ENCODE results near the gene NUP98.
A peak's percentile ranks its signal among the peaks of the same experiment; 100 is the strongest.
"Not testable (repeated sequence)": the region's sequence is repeated elsewhere in the genome, so short reads cannot be mapped to it uniquely, and the experiment has no call there.

Gene NUP98

DNA sequence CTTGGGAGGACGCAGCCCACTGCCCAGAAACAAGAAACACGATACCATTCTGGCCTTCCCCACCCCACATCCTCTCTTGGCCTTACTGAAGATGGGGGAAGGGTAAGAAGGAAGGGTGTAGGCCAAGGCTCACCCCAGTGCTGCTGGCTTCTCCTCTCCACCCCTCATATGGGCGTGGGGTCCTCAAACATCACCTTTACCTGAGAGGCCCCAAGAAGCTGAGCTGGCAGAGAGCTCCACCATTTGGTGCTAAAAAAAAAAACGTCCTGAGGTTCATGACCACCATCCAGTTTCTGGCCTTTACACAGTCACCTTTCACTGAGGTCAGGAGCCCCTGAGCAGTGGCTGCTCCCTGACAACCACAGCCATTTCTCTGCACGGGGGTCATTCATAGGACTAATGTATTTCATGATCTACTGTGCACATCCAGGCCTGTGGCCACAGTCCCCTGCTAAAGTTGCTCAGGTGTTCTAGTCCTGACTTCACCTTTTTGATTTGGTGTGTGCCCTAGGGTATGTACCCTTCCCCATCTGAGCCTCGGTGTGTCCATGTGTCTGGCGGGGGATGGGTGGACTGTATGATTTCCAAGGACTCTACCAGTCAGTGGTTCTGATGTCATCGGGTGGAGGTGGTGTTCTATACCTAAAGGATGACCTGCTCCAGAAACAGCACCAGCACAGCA lies 28.3 kb upstream of the NUP98 start:
- no peak for DNase-seq

GRCh38 chr11:3824714-3825472 lies 27.5 kb upstream of the NUP98 start:
- peak in 1 of 2 experiments; percentile 63 for DNase-seq

- no peak for DNase-seq
These were observed 26.6 kb upstream of the NUP98 start for GRCh38 chr11:3823762-3824506.

- no peak for DNase-seq
These were observed 25.9 kb upstream of the NUP98 start for GRCh38 chr11:3823303-3823702.

DNA sequence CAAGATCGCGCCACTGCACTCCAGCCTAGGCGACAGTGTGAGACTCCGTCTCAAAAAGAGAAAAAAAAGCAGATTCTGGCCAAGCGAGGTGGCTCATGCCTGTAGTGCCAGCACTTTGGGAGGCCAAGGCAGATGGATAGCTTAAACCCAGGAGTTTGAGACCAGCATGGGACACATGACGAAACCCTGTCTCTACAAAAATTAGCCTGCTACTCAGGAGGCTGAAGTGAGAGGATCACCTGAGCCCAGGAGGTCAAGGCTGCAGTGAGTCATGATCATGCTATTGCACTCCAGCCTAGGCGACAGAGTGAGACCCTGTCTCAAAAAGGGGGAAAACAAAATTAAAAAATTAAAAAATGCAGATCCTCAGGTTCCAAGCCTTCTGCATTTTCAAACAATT lies 25.0 kb upstream of the NUP98 start:
- DNase-seq = no peak

GRCh38 chr11:3820971-3821370 lies 23.6 kb upstream of the NUP98 start:
- no peak for DNase-seq

- no peak for DNase-seq
These were observed 19.9 kb upstream of the NUP98 start for GRCh38 chr11:3817181-3817800.

GRCh38 chr11:3816673-3817072 lies 19.3 kb upstream of the NUP98 start:
- no peak for DNase-seq

DNA sequence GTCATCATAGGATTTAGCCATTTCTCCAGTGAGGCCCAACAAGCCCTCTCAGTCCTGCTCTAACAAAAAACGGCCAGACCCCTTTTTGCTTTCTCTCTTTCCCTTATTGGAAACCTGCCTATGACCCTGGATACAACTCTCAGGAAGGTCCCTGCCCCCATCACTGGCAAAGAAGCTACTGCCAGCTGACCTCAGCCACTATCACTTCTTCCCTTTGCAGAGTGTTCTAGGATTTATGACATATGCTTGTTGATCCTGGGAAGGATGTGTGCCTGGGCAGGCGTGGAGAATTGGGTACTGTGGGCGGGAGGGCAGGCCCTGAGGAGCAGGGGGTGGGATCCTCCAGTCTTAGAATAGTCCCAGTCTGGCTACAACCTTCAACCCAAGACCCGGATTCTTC lies 18.5 kb upstream of the NUP98 start:
- DNase-seq = no peak

DNA sequence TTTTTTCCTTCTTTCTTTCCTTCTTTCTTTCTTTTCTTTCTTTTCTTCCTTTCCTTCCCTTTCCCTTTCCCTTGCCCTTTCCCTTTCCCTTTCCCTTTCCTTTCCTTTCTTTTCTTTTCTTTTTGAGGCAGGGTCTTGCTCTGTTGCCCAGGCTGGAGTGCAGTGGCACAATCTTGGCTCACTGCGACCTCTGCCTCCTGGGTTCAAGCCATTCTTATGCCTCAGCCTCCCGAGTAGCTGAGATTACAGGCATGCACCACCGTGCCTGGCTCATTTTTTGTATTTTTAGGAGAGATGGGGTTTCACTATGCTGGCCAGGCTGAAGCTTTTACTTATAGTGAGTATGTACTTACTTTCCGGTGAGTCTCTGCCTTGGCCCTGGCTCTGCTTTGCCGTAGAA lies 17.5 kb upstream of the NUP98 start:
- DNase-seq = not testable (repeated sequence)

DNA sequence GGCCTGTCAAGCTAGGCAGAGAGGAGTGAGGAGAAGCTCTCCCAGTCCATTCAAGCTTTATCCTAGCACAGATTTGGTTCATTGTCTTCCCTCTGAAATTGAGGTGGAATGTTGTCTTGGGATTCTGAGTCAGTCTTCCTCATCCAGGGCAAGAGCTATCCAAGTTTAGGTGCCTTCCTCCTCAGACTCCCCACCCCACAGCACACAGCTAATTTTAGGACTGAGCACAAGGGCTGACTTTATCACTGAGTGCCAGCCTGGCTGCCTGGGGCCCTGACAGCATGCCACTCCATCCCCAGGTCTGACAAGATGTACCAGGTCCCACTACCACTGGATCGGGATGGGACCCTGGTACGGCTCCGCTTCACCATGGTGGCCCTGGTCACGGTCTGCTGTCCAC lies 13.6 kb upstream of the NUP98 start:
- DNase-seq = no peak

- no peak for DNase-seq
These were observed 13.1 kb upstream of the NUP98 start for GRCh38 chr11:3810446-3810845.

DNA sequence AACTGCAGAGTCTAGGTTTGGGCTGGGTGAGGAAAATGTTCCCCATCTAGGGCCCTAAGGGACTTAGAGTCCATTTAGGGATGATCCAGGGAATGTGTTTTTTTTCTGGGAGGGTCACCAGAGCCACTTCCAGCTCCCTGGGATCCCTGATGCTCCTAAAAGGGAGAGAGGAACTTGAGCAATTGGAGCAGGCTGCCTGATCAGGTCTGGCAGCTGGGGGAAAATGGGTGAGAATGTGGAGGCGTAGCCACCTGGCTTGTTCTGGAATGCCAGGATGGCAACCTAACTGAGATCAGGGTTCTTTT lies 12.2 kb upstream of the NUP98 start:
- no peak for DNase-seq

DNA sequence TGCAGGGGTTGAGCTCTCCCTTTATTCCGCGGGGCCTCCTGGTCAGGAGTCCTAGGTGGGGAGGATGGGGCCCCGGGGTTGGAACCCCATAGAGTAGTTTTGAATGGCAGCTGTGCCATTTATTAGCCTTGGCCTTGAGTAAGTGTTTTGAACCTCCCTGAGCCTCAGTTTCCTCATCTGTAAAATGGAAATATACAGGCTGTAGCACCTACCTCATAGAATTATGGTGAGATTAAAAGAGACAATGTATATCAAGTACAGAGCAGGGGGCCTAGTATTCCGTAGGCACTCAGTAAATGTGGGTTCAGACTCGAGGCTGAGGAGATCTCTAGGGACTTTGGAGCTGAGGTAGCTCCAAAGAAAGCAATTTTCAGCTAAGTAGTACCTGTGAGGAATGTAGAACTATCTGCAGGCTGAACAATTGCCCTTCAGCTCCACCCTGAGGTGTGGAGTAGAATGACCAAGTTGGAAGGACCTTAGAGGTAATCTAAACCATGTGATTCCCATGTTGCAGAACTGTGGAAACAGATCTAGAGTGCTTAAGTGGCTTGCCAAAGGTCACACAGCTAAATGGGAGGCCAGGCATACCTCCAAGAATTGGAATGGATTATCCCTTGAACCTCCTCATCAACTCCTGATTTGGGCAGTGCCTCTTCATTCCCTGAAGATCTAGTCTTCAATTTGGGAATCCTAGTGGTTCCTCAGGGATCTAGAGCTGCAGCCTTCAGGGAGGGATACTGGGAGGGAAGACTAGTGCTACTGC lies 11.7 kb upstream of the NUP98 start:
- peak; percentile 66 to 83 for DNase-seq

GRCh38 chr11:3807909-3808860 lies 10.8 kb upstream of the NUP98 start, which contains the start of gene PGAP2:
Gene PGAP2, plus strand, starts transcription at chr11:3808560. Its CDS starts 2,700 bp downstream, at chr11:3811260.
- peak; percentile 67 to 89 for DNase-seq

- DNase-seq = no peak
These were observed 6.6 kb upstream of the NUP98 start for GRCh38 chr11:3803726-3804495.

DNA sequence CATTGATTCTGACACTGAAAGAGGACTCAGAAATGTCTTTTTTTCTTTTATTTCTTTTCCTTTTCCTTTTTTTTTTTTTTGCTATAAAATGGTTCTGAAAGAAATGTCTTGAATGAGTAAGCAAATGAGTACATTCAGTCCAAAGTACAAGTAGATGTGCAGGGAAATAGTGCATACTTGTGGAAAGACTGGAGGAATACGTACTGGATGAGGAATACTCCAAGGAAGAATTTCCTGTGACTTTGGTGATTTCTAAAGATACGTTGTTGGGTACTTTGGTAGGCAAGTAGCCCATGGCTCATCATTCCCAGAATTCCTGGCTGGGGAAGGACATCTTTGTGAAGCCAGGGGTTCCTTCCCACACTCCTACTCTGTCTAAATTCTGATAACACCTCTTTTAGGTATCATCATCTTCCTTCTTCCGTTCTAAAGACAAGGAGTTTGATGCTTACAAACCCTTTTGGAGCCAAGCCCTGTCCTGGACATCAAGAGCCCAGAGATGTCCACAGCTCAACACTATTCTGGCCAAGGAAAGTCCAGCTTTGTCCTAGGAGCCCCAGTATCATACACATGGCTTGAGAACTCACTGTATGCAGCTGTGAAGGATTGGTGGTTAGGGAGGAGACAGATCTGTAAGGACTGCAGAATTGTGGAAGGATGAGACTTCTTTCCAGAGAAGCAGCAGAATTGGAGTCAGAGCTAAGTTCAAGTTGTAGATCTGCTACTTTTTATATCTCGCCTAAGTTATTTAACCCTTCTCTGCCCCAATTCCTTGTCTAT lies 4.8 kb upstream of the NUP98 start:
- no peak for DNase-seq

GRCh38 chr11:3799873-3800272 lies 2.5 kb upstream of the NUP98 start:
- no peak for DNase-seq

DNA sequence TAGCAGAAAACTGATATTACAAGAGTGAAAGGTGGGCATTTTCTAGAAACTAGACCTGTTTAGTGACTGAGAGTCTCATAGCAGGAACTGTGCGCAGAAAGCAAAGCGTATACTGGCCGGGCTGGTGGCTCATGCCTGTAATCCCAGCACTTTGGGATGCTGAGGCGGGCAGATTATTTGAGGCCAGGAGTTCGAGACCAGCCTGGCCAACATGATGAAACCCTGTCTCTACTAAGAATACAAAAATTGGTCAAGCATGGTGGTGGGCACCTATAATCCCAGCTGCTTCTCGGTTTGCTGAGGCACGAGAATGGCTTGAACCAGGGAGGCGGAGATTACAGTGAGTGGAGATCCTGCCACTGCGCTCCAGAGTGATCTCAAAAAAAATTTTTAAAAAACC lies 1.8 kb upstream of the NUP98 start:
- DNase-seq = no peak

- DNase-seq = peak in 1 of 2 experiments; percentile 87
These were observed 489 bp downstream of the NUP98 start for GRCh38 chr11:3796801-3797328.
